GM18502 (cell line): ENCODE data around the gene DPH7.
"Not testable (repeated sequence)": the region's sequence is repeated elsewhere in the genome, so short reads cannot be mapped to it uniquely, and the experiment has no call there.

Experiments used
- ATAC-seq: cut with Tn5 transposase; IDR thresholded peaks from one replicate; pipeline ENCODE4 v1.9.1; 2021; ENCODE audit warnings: mild to moderate bottlenecking; ENCODE audit not compliant: unreplicated experiment, poor library complexity

The DPH7 gene

DNA sequence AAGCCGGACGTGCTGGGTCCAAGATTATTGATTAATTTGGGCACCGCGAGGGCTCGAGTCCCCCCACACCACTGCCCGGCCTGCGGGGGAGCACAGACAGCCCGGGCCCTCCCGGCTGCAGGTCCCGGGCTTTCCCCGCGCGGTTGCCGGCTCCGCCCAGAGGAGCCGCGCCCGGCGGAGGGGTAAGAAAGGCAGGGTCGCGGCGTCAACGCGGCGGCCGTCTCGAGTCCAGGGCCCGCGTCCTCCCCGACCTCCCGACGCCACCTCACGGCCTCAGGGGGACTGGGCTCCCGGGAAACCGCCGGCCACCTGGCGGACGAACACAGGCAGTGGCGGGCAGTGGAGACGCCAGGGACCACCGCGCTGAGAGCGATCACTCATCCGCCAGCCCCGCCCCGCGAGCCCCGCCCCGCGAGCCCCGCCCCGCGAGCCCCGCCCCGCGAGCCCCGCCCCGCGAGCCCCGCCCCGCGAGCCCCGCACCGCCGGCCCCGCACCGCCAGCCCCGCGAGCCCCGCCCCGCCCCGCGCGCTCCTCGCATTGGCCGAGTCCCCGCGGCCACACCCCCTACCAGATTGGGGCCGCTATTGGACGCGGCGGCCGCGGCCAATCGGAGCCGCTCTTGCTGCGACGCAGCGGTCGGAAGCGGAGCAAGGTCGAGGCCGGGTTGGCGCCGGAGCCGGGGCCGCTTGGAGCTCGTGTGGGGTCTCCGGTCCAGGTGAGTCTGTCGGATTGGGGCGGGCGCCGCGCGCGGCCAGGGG, 27.3 kb downstream of the DPH7 start, which contains the start of gene MRPL41:
MRPL41 (plus strand) TSS at position 616 of the 758 bp plus-strand sequence. CDS start 203 bp downstream, outside the sequence.
- ATAC-seq, result peak; percentile 82

DNA sequence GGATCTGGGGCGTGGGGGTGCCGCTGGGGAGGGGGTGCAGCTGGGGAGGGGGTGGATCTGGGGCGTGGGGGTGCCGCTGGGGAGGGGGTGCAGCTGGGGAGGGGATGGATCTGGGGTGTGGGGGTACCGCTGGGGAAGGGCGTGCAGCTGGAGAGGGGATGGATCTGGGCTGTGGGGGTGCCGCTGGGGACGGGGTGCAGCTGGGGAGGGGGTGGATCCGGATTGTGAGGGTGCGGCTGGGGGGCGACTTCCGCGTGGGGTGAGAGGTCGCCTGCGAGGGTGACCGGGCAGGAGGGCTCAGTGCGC, 27.8 kb downstream of the DPH7 start:
- ATAC-seq, result not testable (repeated sequence)

- no peak for ATAC-seq
Measured at GRCh38 chr9:137550231-137550621, 28.5 kb downstream of the DPH7 start, which contains the start of gene PNPLA7. Gene PNPLA7, minus strand, starts transcription at chr9:137550402. Its CDS starts 205 bp downstream, at chr9:137550197.

DNA sequence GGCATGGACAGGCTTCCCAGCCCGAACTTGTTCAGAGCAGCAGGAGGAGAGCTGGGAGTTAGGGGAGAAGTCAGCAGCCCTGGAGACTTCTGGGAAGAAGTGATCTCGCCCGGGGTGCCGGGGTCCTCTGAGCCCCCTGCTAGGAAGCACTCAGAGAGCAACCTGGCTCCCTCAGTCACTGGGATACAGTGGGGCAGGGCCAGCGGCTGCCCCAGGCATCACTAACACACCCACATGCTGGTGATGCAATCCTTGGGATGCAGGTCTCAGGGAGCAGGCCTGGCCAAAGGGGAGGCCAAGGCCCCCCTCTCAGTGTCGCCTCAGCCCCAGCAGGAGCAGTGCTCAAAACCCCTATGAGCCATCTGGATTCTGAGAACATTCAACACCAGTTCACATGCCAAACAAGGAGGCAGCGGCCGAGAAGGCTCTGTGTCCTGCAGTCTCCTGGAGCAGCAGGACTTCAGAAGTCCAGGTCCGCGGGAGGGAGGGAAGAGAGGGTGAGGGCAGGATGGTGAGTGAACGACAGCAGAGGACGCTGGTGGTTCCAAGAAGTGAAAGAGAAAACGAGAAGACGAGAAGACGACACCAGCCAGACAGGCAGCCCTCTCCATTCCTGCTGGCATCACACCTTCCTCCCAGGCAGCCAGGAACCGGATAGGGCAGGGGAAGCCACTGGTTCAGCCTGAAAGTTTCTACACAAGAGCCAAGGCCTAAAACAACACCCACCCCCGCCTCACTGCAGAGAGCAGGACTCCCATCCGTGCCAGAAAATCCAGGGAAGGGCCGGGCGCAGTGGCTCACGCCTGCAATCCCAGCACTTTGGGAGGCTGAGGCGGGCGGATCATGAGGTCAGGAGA, 30.8 kb downstream of the DPH7 start:
- no peak for ATAC-seq

DNA sequence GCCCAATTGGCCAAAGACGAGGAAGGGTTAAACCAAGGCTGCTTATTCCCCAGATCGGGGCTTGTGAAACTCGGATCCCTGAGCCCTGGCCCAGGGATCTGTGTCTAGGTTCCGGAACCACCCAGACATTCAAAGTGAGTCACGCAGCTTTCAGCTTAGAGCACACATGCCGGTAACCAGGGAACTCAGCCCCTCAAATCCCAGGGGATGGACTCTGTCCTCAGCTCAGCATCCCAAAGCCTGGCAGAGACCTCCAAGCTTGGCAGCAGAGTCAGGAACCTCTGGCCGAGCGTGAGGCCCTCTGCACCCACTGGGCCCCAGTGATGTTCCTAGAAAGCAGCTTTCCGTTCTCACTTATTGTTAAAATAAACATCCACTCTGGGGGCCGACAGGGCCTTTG, 33.6 kb downstream of the DPH7 start:
- ATAC-seq, result no peak

GRCh38 chr9:137544176-137544760, 34.5 kb downstream of the DPH7 start:
- ATAC-seq, result no peak

- ATAC-seq, result no peak
Measured at GRCh38 chr9:137543237-137543963, 35.3 kb downstream of the DPH7 start.

DNA sequence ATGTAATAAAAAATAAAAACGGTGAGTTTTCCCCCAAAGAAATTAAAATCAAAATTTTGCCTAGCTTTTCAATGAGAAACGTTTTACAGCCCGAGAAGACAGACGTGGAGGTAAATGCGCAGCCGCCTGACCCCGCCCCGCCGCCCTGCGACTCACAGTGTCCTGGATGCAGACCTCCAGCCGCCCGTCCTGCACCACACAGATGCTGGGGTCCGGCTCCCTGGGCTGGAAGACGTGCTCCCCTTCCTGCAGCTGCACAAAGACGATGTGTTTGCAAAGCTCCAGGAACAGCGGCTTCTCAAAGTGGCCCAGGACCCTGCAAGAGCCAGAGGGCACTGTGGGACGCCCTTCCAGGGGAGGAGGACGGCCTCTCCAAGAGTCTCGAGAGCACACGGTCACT, 36.2 kb downstream of the DPH7 start:
- no peak for ATAC-seq

DNA sequence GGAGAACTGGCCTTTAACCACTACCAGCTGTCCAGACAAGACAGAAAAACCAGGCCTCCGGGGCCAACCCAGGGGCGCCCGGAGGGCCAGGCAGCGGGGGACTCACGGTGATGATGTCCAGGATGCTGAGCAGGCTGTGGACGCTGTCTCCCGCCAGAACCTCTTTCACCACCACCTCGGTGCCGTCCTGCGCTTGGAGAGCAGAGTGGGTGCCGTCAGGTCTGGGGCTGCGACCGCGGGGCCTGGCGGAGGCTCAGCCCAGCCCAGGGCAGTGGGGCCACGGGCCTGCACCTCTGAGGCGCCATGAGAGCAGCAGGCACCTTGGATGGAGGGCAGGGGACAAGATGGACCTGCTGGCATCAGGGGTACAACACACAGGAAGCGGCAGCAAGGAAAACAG, 38.2 kb downstream of the DPH7 start:
- no peak for ATAC-seq

GRCh38 chr9:137538058-137538457, 40.7 kb downstream of the DPH7 start:
- no peak for ATAC-seq

- ATAC-seq, result not testable (repeated sequence)
Measured at GRCh38 chr9:137536594-137537131, 42.1 kb downstream of the DPH7 start.

GRCh38 chr9:137535120-137535428, 43.7 kb downstream of the DPH7 start:
- no peak for ATAC-seq

- ATAC-seq, result no peak
Measured at GRCh38 chr9:137534256-137535119, 44.2 kb downstream of the DPH7 start.

DNA sequence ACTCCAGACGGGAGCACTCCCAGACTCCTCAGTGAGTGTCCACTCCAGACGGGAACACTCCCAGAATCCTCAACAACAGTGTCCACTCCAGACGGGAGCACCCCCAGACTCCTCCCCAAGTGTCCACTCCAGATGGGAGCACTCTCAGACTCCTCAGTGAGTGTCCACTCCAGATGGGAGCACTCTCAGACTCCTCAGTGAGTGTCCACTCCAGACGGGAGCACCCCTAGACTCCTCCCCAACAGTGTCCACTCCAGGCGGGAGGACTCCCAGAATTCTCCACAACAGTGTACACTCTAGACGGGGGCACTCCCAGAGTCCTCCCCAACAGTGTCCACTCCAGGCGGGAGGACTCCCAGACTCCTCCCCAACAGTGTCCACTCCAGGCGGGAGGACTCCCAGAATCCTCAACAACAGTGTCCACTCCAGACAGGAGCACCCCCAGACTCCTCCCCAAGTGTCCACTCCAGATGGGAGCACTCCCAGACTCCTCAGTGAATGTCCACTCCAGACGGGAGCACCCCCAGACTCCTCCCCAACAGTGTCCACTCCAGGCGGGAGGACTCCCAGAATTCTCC, 45.7 kb downstream of the DPH7 start:
- ATAC-seq, result not testable (repeated sequence)

DNA sequence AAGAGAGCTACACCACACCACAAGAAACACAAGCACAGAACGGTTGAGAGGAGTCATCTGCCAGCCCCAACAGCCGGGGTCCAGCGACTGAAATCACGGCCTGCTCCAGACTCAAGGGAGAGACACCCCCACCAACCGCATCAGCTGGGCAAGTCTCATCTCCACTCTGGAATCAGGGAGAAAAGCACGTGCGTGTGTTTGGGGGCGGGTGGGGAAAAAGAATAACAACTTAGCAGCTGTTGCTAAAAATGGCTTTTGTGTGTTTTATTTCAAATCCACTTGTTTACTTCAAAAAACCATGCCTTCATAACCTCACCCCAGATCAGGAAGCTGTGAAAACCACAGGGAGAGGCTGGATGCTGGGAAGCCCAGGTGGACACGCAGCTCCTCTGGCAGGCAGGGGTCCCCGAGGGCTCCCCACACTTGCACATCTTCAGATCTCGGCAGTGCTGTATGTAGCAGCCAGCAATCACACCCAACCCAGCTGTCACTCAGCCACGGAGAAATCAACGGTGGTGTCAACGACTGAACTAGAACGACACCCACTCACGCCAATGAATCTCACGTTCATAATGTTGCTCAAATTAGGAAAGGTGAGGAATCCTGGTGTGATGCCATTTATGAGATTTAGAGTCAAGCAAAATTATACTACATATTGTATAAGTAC, 47.5 kb downstream of the DPH7 start:
- ATAC-seq, result no peak

DNA sequence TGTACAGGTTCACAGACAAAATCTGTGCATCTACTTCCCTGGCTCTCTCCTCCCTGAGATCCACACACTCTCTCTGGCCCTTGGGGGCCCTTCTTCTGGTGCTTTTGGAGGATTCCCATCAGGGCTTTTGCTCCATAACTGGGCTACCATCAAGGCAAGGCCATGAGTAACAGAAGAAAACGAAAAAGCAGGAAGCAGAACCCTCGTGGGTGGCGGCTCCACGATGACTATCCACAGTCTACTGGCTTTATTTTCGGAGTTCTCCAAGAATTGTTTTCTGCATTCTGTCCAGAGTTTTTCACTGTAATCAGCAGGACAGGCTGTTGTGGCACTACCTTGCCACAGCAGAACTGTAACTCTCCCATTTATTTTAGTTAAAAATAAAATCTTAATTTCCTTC, 48.4 kb downstream of the DPH7 start:
- no peak for ATAC-seq

- ATAC-seq, result no peak
Measured at GRCh38 chr9:137524981-137525317, 53.8 kb downstream of the DPH7 start.

GRCh38 chr9:137524161-137524980, 54.4 kb downstream of the DPH7 start:
- ATAC-seq, result no peak
